HG02763 (cell line): ENCODE results near the gene GMCL2.

Experiments
- ATAC-seq: cut with Tn5 transposase; IDR thresholded peaks from one replicate; pipeline ENCODE4 v1.9.1; 2021; ENCODE audit warnings: mild to moderate bottlenecking, moderate library complexity; ENCODE audit not compliant: unreplicated experiment

The GMCL2 gene

DNA sequence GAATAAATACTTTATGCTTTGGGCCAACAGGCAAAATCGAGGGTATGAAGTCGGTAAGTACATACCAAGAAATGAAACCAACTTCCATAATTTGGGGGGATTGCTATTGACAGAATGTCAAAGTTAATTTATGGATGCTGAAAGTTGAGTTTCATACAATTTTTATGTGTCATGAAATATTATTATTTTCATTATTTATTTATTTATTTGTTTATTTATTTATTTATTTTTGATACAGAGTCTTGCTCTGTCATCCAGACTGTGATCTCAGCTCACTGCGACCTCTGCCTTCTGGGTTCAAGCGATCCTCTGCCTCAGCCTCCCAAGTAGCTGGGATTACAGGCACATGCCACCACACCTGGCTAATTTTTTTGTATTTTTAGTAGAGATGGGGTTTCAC, 4.5 kb upstream of the GMCL2 start:
- no peak for ATAC-seq

DNA sequence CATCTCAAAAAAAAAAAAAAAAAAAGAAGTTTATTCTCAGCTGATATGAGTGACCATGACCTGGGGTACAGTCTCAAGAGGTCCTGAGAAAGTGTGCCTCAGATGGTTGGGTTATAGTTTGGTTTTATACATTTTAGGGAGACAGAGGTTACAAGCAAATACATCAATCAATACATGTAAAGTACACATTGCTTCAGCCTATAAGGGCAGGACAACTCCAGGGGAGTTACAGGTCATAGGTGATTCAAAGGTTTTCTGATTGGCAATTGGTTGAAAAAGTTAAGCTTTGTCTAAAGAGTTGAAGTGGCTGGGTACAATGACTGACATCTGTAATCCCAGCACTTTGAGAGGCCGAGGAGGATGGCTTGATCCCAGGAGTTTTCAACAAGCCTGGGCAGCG, 2.3 kb upstream of the GMCL2 start:
- ATAC-seq, result no peak

DNA sequence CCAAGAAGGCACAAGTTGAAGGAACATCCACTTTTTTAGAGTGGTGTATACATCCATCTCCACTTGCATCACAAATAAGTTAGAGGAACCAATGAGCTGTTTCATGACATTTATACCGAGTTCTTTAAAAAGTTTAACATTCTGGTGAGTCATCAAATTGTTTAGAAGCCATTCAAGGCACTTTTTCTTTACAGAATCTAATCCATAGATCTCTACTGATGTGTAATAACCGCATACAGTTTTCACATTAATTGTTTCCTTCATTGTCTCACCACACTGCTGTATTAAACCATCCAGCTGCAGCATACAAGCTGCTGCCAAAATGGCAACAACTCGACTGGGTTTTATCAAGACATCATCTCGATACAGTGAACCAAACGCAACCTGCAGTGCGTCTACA, 744 bp downstream of the GMCL2 start:
- no peak for ATAC-seq

DNA sequence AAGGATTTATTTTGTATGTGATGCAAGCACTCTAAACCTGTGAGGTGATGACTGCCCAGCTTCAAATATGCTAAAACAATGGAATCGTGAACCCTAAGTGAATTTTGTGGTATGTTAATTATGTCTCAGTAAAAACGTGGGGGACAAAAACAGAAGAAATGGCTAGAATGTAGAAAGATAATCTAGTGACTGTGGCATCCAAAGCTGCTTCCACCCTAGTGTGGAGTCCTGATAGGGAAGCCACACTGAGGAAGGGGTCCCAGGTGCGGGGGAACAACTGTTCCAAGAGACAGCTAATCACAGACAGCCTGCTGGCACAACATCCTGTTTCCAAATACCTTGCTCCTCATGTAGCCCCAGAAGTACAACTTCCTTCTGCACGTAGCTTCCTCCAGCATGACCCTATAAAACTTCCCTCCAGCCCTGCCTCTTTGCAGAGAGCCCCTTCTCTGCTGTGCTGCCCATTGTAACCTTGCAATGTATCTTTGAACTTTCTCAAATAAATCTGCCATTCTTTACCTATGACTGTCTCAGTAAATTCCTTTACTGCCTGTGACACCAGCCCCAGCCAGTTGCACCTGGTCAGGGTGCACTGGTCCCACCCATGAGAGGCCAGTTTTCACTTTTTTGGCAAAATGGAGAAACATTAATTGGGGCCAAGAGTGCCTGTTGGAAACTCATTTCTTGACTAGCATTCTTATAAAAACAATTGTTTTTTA, 4.9 kb downstream of the GMCL2 start:
- no peak for ATAC-seq

DNA sequence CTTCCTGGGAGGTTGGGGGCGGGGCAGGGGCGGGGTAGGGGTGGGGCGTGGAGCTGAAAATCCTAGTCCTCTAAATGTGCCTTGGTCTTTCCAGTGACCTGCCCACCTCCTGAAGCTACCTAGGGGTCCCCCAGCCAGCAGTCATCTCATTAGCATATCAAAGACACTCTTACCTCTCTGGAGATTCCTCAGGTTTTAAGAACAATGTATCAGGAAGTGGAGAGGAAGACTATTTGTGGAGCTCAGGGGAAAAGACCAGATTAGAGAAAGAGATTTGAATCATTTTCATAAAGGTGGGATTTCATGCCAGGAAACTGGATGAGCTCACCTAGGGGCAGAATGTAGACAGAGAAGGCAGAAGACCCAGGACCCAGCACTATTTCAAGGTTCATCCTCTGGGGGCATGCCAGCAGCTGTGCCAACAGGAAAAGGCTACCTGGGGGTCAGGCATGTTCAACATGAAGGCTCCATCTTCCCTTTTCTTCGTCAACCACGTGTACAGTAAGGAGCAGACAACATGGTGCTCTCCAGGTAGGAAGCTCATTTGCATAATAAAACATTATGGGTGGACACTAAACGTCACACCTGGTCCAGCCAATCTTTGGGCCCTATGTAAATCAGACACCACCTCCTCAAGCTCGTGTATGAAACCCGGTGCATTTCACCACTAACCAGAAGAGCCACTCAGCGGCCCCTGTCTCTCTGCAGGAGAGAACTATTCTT, 6.9 kb downstream of the GMCL2 start:
- no peak for ATAC-seq

DNA sequence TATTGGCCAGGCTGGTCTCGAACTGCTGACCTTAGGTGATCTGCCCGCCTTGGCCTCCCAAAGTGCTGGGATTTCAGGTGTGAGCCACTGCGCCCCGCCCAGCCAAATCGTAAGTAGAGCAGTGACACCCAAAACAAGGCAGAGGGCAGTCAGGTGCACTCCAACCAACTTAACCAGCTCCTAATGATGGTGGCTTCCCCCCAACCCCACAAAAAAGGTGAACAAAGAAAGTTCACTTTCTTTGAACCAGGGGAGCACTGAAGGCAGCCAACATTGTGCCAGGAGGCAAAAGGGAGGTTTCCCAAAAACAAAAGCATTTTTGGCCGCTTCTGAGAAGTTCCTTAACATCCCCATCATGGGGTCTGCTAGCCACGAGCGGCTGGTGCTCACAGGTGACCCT, 9.6 kb downstream of the GMCL2 start:
- ATAC-seq, result no peak

DNA sequence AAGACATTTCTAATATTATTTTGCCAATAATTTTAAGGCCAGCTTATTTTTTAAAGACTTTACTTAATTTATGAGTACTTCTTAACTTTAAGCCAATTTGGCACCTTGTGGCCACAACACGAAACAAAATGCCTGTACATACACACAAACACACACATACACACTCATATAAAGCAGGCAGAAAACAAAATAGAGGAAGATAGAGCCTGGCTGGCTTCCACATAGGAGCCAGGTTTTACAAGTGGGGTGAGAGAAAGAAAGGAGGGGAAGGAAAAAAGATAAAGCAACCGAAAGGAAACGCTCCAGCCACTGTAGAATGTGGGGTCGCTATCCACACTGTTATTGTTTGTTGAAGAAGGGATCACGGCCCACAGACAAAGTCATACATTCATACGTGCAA, 10.4 kb downstream of the GMCL2 start:
- ATAC-seq, result no peak

DNA sequence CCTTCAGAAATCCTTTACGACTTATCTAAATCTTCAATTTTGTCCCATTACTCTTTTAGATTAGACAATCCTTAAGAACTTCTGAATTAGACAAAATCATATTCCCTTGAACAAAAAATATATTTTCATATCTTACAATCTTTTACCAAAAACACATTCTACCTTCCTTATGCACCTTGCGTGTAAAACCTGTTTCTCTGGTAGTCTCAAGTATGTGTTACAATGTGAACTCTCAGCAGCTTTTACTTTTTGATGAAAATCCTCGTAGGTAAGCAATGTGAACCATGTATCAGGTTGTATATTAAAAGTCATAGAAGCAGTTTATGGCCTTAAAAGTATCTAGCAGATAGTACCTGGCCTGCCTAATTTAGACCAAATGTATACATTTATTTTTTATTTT, 12.7 kb downstream of the GMCL2 start:
- no peak for ATAC-seq

DNA sequence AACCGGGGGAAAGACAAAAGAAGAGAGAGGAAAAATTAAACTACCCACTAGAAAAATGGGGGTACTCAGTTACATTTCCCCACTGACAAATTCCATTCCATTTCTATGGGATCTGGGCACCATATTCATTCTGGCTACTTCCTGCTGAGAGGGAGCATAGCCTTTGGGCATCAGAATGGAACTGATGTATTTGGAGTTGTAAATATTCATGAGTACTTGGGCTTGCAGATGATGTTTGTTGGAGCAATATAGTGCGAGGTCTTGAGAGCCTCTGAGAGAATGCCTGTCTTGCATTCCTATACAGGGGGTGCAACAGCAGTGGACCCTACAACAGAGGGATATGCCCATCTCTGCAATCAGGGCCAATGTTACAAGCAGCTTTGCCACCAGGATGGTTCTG, 16.7 kb downstream of the GMCL2 start:
- no peak for ATAC-seq

DNA sequence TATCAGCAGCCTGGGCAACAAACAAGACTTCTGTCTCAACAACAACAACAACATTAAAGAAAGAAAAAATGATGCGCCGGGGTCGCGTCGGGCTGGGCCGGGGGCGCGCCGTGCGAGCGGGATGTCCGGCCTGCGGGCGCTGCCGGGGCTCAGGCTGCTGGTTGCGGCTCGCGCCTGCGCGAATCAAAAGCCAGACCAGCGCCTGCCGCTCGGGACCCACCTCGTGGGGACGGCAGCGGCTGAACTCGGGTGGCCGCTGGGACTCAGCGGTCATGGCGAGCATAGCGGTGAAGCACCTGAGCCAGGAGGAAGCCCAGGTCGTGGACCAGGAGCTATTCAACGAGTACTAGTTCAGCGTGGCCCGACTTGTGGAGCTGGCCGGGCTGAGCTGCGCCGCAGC, 21.6 kb downstream of the GMCL2 start:
- no peak for ATAC-seq

DNA sequence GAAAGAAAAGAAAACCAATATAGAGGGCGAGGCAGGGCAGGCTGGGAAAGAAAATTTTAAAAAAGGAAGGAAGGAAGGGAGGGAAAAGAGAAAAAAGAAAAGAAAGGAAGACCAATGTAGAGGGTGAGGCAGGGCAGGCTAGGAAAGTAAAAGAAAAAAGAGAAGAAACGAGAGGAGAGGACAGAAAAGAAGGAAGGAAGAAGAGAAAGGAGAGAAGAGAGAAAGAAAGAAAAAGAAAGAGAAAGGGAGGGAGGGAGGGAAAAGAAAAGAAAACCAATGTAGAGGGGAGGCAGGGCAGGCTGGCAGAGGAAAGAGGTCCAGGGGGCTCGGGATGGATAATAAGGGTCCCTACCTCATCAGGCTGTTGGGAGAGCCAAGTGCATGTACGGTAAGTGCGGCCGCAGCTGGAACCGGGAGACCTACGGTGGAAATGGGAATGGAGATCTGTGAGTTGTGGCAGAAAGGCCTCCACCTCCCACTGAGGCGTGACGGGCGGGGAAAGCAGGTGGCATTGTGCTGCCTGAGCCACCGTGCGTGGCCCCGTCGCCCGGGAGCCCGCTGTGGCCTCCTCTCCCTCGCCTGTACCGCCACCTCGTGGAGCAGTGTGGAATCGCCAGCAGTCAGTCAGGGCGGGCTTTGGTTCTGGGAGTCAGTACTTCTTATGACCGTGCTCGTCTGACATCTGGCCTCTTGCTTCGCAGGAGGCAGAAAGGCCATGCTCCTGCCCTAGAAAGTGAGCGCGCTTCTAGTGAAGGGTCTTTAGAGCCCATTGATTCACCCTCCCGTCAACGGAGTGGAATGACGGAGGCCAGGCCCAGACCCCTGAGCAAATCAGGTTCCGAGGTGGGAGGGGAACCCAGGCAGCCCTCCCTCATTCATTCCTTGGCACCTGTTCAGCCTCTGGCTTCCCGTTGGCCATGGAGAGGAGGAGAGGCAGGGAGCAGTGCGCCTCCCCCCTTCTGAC, 23.1 kb downstream of the GMCL2 start:
- peak; percentile 93 for ATAC-seq

DNA sequence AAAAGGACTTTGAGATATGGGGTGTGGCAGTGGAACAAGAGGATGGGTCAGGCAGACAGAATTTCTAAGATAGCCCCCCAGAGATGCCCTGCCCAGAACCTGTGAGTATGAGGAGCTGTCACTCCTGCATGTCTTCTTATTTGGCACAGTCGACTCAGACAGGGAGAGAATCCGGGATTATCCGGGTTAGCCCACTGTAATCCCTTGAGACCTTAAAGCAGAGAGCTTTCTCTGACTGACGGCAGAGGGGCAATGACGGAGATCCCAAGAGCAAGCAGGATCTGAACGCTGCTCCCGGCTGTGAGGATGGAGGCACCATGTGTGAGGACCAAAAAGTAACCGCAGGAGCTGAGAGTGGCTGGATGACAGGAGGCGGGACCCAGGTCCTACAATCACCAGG, 24.7 kb downstream of the GMCL2 start:
- no peak for ATAC-seq

DNA sequence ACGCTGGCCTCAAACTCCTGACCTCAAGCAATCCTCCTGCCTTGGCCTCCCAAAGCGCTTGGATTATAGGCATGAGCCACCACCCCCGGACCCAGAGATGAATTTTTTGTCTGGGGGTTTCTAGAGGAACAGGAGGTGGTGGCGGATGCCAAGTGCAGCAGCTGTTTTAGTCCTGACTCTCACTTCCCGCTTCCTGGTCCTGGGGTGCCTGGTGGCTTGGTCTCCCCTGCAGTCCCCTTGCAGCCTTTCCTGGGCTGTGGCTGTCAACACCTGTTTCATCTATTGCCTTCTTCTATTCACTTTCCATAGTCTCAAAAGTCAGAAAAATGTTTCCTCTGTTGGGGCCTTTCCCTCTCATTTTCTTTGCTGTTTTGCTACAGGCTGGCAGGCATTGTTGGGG, 27.0 kb downstream of the GMCL2 start:
- no peak for ATAC-seq

DNA sequence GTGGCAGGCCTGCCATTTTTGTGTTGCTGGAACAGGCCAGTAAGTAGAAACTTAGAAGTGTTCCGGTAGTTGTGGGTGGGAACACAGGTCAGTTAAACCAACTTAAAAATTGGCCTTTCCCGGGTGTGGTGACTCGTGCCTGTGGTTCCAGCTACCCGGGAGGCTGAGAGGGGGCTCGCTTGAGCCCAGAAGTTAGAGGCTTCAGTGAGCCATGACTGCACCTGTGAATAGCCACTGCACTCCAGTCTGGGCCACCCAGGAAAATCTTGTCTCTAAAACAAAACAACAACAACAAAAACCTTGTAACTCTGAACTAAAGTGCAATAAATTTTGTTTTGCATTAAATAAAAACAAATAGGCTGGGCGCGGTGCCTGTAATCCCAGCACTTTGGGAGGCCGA, 32.1 kb downstream of the GMCL2 start:
- ATAC-seq, result no peak

DNA sequence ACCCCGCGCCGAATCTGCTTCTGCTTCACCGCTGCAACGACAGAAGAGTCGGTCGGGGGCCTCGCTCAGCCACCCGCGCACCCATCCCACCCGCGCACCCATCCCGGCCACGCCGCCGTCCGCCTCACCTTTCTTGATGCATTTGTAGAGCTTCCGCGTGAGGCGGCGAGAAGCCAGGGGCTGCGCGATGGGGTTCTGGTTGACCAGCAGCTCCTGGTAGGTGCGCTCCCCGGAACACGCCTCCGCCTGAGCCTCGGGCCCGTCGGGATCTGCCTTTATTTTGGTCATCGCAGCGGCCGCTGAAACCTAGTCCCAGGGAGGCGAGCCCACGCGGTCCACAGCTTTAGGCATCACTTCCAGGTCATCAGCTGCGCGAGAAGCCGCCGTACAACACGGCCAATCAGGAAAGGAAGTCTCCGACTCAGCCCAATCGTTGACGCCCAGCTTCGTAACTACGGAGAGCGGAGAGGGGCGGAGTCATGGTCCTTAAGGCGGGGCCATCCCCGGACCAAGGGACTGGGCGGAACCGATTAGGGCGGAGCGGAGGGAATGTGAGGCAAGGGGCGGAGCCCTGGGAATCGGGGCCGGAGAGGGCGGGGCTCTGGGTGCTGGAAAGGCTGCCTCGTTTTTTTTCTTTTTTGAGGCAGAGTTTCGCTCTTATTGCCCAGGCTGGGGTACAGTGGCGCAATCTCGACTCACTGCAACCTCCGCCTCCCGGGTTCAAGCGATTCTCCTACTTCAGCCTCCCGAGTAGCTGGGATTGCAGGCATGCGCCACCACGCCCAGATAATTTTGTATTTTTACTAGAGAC, 33.4 kb downstream of the GMCL2 start, which contains the start of gene NHP2:
Gene NHP2, minus strand, starts transcription at position 356 of the 811 bp plus-strand sequence. Its CDS starts 68 bp downstream, at position 288.
- peak; percentile 98 for ATAC-seq

DNA sequence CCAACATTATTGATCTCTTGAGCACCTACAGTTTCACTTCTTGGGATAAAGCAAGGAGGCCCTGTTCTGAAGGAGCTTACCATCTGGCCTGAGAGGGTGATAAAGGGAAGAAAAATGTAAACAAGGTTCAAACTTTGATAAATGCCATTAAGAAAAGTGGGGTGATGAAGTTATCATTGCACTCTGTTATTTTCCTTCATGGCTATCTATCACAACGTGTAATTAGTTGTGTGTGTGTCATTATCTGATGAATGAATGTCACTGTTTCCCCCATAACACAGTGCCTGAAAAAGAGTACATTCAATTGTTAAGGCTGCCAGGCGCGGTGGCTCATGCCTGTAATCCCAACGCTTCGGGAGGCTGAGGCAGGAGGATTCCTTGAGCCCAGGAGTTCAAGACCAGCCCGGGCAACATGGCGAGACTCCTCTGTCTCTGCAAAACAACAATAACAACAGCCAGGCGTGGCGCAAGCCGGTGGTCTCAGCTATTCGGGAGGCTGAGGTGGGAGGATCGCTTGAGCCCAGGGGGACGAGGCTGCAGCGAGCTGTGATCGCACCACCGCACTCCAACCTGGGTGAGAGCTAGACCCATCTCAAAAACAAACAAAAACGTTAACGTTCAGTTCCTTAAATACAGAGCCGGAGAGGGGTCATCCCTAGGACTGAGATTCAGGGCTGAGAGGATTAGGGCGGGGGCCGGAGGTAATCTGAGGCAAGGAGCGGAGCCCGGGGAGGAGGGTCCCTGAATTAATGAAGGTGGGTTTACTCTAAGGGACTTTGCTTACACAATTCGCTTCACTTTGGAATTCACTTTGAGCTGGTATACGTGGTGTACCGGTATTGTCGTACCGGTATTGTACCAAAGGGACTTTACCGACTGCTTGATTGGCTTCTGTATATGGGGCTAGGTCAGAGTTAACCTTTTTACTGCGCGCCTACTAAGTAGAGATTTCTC, 34.4 kb downstream of the GMCL2 start:
- no peak for ATAC-seq

DNA sequence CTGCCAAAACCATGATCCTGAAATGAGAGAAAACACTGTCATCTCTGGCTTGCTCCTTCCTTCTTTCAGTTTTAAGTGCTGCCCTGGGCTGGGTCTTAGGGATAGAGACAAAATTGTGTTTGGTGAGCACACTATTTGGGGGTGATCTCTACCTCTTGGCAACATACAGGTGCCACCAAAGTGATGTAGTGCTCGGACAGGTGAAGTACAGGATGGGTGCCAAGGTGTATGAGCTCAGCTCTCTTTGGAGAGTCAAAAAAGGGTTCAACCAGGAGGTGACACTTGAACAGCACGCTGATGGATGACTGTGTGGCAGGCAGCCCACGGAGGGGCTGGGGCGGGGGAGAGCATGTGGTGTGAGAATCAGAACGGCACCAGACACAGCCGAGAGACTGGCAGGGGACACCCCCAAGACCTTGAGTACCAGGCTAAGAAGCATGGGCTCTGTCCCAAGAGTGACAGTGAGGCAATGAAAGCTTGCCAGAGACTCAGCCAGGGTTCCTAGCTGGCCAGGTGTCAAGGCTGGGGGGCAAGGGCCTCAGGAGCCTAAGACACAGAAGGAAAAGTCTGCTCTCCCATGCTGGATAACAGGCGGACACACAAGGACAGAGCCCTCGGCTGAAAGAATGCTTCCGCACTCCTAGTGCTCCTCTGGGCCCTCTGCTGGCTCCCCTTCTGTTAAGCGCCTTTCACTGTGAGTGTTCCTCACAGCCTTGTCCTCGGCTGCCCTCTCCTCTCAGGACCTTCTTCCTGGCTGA, 36.0 kb downstream of the GMCL2 start:
- ATAC-seq, result no peak

DNA sequence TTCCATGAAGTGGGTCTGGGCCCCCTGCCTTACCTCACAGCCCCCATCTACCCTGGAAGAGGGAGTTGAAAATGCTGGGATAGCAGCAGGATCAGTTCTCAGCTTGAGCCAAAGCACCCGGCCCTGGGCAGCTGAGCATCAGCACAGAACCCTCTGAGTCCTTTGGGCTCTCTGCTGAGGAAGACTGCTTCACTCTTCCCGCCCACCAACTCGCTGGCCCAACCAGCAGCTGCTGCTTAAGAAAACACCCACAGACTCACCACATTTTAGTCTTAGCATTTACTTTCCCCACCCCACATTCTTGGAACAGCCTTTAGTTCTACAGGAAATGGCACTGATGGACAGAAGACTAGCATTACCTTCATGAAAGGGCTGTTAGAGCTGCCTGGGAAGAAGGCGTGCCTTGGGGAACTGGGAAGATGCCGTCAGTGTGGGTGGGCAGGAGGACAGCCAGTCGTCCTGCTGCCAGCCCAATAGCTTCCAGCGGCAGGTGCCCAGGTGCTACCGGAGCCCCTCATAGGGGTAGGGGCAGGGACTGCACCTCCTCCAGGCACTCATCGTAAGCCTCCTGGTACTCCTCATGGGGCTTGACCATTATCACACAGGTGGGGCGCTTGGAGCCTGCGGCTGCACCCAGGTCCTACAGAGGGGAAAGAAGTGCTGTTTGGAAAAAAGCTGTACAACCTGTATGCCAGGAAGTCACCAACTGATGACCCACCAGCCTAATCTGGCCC, 37.8 kb downstream of the GMCL2 start:
- no peak for ATAC-seq
